ENCODE data around the gene ANKRD11. TPM values are rescaled to one million over a fixed set of nuclear protein-coding genes. Genes with fewer than 3 reads are reported as not detected.

Gene ANKRD11
- total RNA-seq, 1 donor from 2014 or later = 367 TPM

DNA sequence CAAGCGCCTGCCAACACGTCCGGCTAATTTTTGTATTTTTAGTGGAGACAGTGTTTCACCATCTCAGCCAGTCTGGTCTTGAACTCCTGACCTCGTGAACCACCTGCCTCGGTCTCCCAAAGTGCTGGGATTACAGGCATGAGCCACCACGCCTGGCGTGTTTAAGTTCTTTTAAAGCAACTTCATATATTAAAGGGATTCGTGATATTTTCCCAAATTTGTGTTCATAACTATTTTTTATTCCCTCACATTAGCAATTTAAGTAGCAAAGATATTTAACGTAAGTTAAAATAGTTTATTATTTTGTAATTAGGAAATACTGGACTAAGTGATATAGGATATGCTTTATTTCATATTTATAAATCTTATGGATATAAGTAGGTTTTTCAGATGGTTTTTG is 22.1 kb upstream of the ANKRD11 start:
- no peak for DNase-seq
- Mint-ChIP-seq H3K36me3 (ENCODE audit: unreplicated experiment) (peaks cover 3% of the 10 kb centered on the region), H3K4me1 (ENCODE audit: low read depth, unreplicated experiment) (no peaks in the 10 kb centered on the region), H3K27me3 (ENCODE audit: unreplicated experiment) (peaks cover 5% of the 10 kb centered on the region), H3K27ac (ENCODE audit: unreplicated experiment) (no peak overlapping the region), H3K4me3 (ENCODE audit: unreplicated experiment) (no peak overlapping the region), H3K9me3 (ENCODE audit: unreplicated experiment) (peaks cover 3% of the 10 kb centered on the region)
- TF ChIP-seq, protein P1, sequence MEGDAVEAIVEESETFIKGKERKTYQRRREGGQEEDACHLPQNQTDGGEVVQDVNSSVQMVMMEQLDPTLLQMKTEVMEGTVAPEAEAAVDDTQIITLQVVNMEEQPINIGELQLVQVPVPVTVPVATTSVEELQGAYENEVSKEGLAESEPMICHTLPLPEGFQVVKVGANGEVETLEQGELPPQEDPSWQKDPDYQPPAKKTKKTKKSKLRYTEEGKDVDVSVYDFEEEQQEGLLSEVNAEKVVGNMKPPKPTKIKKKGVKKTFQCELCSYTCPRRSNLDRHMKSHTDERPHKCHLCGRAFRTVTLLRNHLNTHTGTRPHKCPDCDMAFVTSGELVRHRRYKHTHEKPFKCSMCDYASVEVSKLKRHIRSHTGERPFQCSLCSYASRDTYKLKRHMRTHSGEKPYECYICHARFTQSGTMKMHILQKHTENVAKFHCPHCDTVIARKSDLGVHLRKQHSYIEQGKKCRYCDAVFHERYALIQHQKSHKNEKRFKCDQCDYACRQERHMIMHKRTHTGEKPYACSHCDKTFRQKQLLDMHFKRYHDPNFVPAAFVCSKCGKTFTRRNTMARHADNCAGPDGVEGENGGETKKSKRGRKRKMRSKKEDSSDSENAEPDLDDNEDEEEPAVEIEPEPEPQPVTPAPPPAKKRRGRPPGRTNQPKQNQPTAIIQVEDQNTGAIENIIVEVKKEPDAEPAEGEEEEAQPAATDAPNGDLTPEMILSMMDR (IDR thresholded peaks at IDR 0.05; ENCODE audit: partially characterized antibody, unreplicated experiment) = no peak

DNA sequence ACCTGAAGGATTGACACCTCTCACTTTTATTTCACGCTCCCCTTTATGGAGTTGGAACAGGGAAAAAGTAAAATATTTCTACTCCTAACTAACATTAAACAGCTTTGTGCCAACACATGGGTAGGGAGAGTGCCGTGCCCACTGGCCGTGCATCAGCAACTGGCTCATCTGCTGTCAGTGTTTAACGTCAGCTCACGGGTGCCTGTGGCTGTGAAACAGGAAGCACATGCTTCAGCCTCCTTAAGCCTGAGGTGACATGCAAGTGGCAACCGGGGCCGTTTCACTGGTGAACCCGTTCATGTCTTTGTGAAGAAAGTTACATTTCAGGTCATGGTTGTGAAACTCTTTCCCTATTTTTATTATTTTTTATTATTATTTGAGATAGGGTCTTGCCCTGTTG is 21.0 kb upstream of the ANKRD11 start:
- TF ChIP-seq, protein P1 (IDR thresholded peaks at IDR 0.05; ENCODE audit: partially characterized antibody, unreplicated experiment) = no peak
- no peak for DNase-seq
- no peak overlapping the region for H3K4me3 Mint-ChIP-seq (ENCODE audit: unreplicated experiment)
- no peak overlapping the region for H3K27ac Mint-ChIP-seq (ENCODE audit: unreplicated experiment)
- peaks cover 6% of the 10 kb centered on the region for H3K9me3 Mint-ChIP-seq (ENCODE audit: unreplicated experiment)
- H3K27me3 Mint-ChIP-seq (ENCODE audit: unreplicated experiment) = peaks cover 5% of the 10 kb centered on the region
- no peaks in the 10 kb centered on the region for H3K4me1 Mint-ChIP-seq (ENCODE audit: low read depth, unreplicated experiment)
- H3K36me3 Mint-ChIP-seq (ENCODE audit: unreplicated experiment) = no peaks in the 10 kb centered on the region

DNA sequence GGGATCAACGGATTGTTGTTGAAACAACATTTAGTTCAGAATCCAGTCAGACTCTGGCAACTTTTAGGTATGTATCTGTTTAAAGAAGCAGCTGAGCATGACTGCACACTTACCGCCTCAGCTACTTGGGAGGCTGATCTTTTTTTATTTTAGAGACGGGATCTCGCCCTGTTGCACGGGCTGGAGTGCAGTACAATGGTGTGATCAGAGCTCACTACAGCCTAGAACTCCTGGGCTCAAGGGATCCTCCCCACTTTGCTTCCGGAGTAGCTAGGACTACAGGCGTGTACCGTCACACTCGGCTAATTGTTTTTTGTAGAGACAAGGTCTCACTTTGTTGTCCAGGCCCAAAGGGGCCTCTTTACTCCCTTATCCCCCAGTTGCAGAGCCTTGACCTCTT is 20.2 kb upstream of the ANKRD11 start:
- Mint-ChIP-seq H3K9me3 (ENCODE audit: unreplicated experiment) (peaks cover 6% of the 10 kb centered on the region), H3K4me1 (ENCODE audit: low read depth, unreplicated experiment) (peaks cover under 1% of the 10 kb centered on the region), H3K27me3 (ENCODE audit: unreplicated experiment) (peaks cover 5% of the 10 kb centered on the region), H3K4me3 (ENCODE audit: unreplicated experiment) (no peak overlapping the region), H3K27ac (ENCODE audit: unreplicated experiment) (no peak overlapping the region), H3K36me3 (ENCODE audit: unreplicated experiment) (no peaks in the 10 kb centered on the region)
- TF ChIP-seq, protein P1 (IDR thresholded peaks at IDR 0.05; ENCODE audit: partially characterized antibody, unreplicated experiment) = no peak
- no peak for DNase-seq

DNA sequence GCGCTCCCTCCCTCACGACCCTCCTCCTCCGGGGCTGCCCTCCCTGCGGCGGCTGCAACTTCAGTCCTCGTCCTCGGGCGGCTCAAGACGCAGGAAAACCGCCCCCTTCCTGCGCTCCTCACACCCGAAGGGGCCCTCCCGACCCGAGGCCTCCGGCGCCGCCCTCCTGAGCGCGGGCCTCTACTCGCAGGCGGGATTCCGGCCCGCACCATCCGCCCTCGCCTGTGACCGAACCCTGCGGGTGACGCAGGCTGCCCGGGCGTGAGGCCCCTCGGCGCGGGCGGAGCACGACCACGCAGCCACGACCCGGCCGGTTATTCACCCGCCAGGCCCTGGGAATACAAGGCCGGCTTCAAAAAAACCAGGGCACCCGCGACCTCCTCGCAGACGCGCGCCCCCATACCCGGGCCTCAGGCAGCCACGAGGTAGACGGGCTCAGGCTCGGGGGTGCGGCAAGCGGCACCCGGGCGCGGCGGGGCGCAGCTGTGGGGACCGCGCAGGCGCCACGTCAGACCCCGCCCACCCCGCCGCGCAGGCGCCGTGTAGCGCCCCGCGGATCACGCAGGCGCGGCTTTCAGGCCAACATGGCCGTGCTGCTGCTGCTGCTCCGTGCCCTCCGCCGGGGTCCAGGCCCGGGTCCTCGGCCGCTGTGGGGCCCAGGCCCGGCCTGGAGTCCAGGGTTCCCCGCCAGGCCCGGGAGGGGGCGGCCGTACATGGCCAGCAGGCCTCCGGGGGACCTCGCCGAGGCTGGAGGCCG is 17.7 kb upstream of the ANKRD11 start, which contains the start of gene SPG7:
TSS of gene SPG7 (plus strand) at position 570 of the 757 bp plus-strand sequence. CDS start at position 585, 15 bp downstream.
- TF ChIP-seq, protein P1 (IDR thresholded peaks at IDR 0.05; ENCODE audit: partially characterized antibody, unreplicated experiment) = no peak
- H3K36me3 Mint-ChIP-seq (ENCODE audit: unreplicated experiment) = no peaks in the 10 kb centered on the region
- peaks cover 5% of the 10 kb centered on the region for H3K27me3 Mint-ChIP-seq (ENCODE audit: unreplicated experiment)
- peaks cover 3% of the 10 kb centered on the region for H3K4me1 Mint-ChIP-seq (ENCODE audit: low read depth, unreplicated experiment)
- H3K27ac Mint-ChIP-seq (ENCODE audit: unreplicated experiment) = peak within 1 kb of the TSS; percentile 91
- H3K4me3 Mint-ChIP-seq (ENCODE audit: unreplicated experiment) = peak within 1 kb of the TSS; percentile 94
- H3K9me3 Mint-ChIP-seq (ENCODE audit: unreplicated experiment) = peaks cover 8% of the 10 kb centered on the region
- peak; percentile 91 for DNase-seq

DNA sequence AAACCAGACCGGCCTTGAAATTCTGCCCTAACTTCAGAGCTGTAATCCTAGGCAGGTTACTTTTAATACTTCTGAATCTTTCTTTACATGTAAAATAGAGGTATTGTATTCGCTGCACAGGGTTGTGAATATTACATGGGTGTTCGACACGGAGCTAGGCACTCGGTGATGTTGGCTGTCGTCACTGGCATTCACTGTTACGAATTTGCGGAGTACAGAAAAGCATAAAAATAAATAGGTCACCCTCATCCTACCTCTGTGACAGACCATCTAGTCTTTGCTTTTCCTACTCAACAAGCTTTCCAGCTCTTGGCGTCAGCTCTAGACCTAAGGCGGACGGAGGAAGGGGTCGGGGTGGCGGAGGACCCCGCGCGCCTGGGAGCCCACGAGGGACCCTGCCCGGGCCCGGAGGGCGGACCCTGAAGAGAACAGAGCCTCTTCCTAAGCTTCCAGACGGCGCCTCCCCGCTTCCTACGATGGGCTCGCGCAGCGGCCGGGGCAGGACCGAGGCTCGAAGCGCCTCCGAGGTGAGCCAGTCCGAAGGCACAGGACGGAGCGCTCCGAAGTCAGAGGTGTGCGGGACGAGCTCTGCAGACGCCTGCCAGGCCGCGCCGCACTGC is 17.0 kb upstream of the ANKRD11 start:
- Mint-ChIP-seq H3K9me3 (ENCODE audit: unreplicated experiment) (peaks cover 8% of the 10 kb centered on the region), H3K27ac (ENCODE audit: unreplicated experiment) (no peak overlapping the region), H3K4me3 (ENCODE audit: unreplicated experiment) (peak overlapping the region; percentile 63), H3K4me1 (ENCODE audit: low read depth, unreplicated experiment) (peaks cover 3% of the 10 kb centered on the region), H3K36me3 (ENCODE audit: unreplicated experiment) (no peaks in the 10 kb centered on the region), H3K27me3 (ENCODE audit: unreplicated experiment) (peaks cover 5% of the 10 kb centered on the region)
- DNase-seq = no peak
- TF ChIP-seq, protein P1 (IDR thresholded peaks at IDR 0.05; ENCODE audit: partially characterized antibody, unreplicated experiment) = no peak
